GM23248 (cell line): ENCODE results near the gene CD59. TPM values are rescaled to one million over a fixed set of nuclear protein-coding genes. Genes with fewer than 3 reads are reported as not detected.
A peak's percentile ranks its signal among the peaks of the same experiment; 100 is the strongest.

Experiments
- DNase-seq: peaks from one replicate; pipeline ENCODE4 v3.0.0-alpha.2; 2015
- H2AFZ ChIP-seq: fragments of 200-600 bp; sonication (generic); 2 replicates; pipeline ENCODE4 v1.6.1; 2016; ENCODE audit warnings: antibody characterized with exemption
- H3F3A ChIP-seq: fragments of 200-600 bp; sonication (generic); 2 replicates; pipeline ENCODE4 v1.6.1; 2016; ENCODE audit warnings: mild to moderate bottlenecking, antibody characterized with exemption, mixed run types; ENCODE audit not compliant: insufficient read depth
- H3K27ac ChIP-seq: fragments of 200-600 bp; sonication (generic); 2 replicates; pipeline ENCODE4 v1.5.1; 2016; ENCODE audit warnings: mild to moderate bottlenecking
- H3K27me3 ChIP-seq: fragments of 200-600 bp; sonication (generic); replicated peaks from 2 replicates; pipeline ENCODE4 v1.6.1; 2016; ENCODE audit warnings: mild to moderate bottlenecking; ENCODE audit not compliant: insufficient read depth
- H3K36me3 ChIP-seq: fragments of 200-600 bp; sonication (generic); 2 replicates; pipeline ENCODE4 v1.6.1; 2016; ENCODE audit warnings: low read depth, mild to moderate bottlenecking
- H3K4me1 ChIP-seq: fragments of 200-600 bp; sonication (generic); 2 replicates; pipeline ENCODE4 v1.6.1; 2016; ENCODE audit warnings: mild to moderate bottlenecking; ENCODE audit not compliant: insufficient read depth
- H3K4me2 ChIP-seq: fragments of 200-600 bp; sonication (generic); one replicate; pipeline ENCODE4 v1.6.1; 2016; ENCODE audit warnings: mild to moderate bottlenecking; ENCODE audit not compliant: unreplicated experiment
- H3K4me3 ChIP-seq: fragments of 200-600 bp; sonication (generic); 2 replicates; pipeline ENCODE4 v1.5.1; 2016; ENCODE audit warnings: mild to moderate bottlenecking
- H3K79me2 ChIP-seq: fragments of 200-600 bp; sonication (generic); 2 replicates; pipeline ENCODE4 v1.6.1; 2016; ENCODE audit warnings: mild to moderate bottlenecking; ENCODE audit not compliant: insufficient read depth
- H3K9ac ChIP-seq: fragments of 200-600 bp; sonication (generic); 2 replicates; pipeline ENCODE4 v1.6.1; 2016; ENCODE audit warnings: mild to moderate bottlenecking
- H3K9me2 ChIP-seq: fragments of 200-600 bp; sonication (generic); 2 replicates; pipeline ENCODE4 v1.6.1; 2016; ENCODE audit warnings: mixed run types, mild to moderate bottlenecking, moderate library complexity; ENCODE audit not compliant: insufficient read depth
- H3K9me3 ChIP-seq: fragments of 200-600 bp; sonication (generic); one replicate; pipeline ENCODE4 v1.6.1; 2017; ENCODE audit warnings: low read depth
- H4K20me1 ChIP-seq: fragments of 200-600 bp; sonication (generic); 2 replicates; pipeline ENCODE4 v1.6.0; 2016; ENCODE audit not compliant: insufficient read depth
- EZH2 ChIP-seq: fragments of 200-600 bp; sonication (generic); IDR thresholded peaks from 2 replicates; pipeline ENCODE4 v1.6.1; 2018; ENCODE audit warnings: antibody characterized with exemption, mild to moderate bottlenecking; ENCODE audit not compliant: insufficient read depth, poor library complexity, severe bottlenecking
- EZH2phosphoT487 ChIP-seq: fragments of 200-600 bp; sonication (generic); IDR thresholded peaks from 2 replicates; pipeline ENCODE4 v1.6.1; 2018; ENCODE audit warnings: antibody characterized with exemption, moderate library complexity, mild to moderate bottlenecking, low read depth; ENCODE audit not compliant: insufficient read depth
- whole genome bisulfite sequencing, 2 experiments: methylation state at CpG; one replicate each; pipeline ENCODE4 v1.1.6; 2015 to 2017; ENCODE audit warnings: low lambda C conversion rate in 2 of 2, low coverage in 1 of 2; ENCODE audit errors: missing lambda C conversion rate in 2 of 2; 5-methylcytosine and 5-hydroxymethylcytosine counted together
- in situ Hi-C: fragments of 300-500 bp; cut with MboI; formaldehyde crosslinking; loops from 2 replicates; pipeline ENCODE4 v1.15.0; 2020
- polyA plus RNA-seq: library from polyadenylated mRNA; unstranded; fragments of >200 nt; fragmentation: Nextera tagmentation; extraction: Ambion mirVana; gene quantifications from 2 replicates; pipeline ENCODE4 v1.2.1, GENCODE V29; 2016
- total RNA-seq: library from RNA; depleted of rRNA; stranded (reverse); fragments of >200 nt; shearing (Covaris generic); gene quantifications from 2 replicates; pipeline ENCODE4 v1.2.3, GENCODE V29; 2014

Gene CD59
- total and polyA plus RNA-seq, 2 experiments from 2014 or later = 1,314 to 2,015 TPM

DNA sequence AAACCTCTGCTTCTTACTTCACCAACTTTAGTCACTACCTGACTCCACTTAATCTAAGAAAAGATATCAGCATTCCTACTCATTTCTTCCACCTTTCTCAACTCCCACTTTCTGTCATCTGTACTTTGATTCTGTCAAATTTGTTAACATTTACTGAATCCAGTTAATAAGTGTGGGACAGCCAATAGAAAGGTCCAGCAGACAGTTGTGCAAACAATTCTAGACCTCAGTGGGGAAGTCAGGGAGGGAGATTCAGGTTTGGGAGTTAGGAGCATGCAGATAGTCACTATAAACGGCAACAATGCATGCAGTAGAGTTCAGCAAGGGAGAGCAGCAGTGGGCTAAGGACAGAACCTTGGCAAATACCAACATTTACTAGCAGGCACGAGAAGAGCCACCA, 34.0 kb upstream of the CD59 start:
- no peaks in the 10 kb centered on the region; the same call in 1 of the 2 replicates for H4K20me1 ChIP-seq
- H2AFZ ChIP-seq = no peak overlapping the region
- H3K4me2 ChIP-seq = no peak overlapping the region
- DNase-seq = no peak
- H3K79me2 ChIP-seq = peaks cover 43% of the 10 kb centered on the region
- in situ Hi-C loops = no loop called here
- H3K27ac ChIP-seq = no peak overlapping the region
- H3K36me3 ChIP-seq = peaks cover 24% of the 10 kb centered on the region
- H3K9me3 ChIP-seq = no peaks in the 10 kb centered on the region
- no peaks in the 10 kb centered on the region for H3K9me2 ChIP-seq
- H3K4me3 ChIP-seq = no peak overlapping the region
- TF ChIP-seq EZH2 (no peak), EZH2phosphoT487 (no peak)
- 75 to 78% methylated on average over 2 of the region's 2 CpGs for WGBS, 2 experiments
- H3K4me1 ChIP-seq = 0 out of 2 replicates have a peak, but pooled peaks cover 8% of the 10 kb centered on the region
- no peaks in the 10 kb centered on the region for H3F3A ChIP-seq
- H3K27me3 ChIP-seq = no peaks in the 10 kb centered on the region
- no peak overlapping the region for H3K9ac ChIP-seq

DNA sequence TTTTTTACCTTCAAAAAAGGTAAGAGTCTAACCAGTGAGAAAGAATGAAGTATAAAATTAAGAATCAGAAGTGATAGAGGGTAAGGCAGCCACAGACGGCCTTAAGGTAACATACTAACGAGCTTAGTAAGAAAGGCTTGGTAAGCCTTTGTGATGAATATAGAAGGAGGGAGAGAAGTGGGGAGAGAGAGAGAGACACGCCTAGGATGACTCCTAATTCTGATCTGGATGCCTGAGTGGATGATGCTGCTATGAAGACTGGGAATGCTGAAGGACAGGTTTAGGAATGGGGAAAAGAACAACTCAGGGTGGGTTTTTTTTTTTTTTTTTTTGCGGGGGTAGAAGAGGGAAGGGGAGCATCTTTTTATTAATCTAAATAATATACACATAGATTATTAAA, 33.3 kb upstream of the CD59 start:
- Histone ChIP-seq H3K4me2 (no peak overlapping the region), H4K20me1 (no peaks in the 10 kb centered on the region; the same call in 1 of the 2 replicates), H3K27me3 (no peaks in the 10 kb centered on the region), H3K9ac (no peak overlapping the region), H3K4me1 (0 out of 2 replicates have a peak, but pooled peaks cover 4% of the 10 kb centered on the region), H3K27ac (no peak overlapping the region), H3K9me3 (no peaks in the 10 kb centered on the region), H3K36me3 (peaks cover 30% of the 10 kb centered on the region), H3K4me3 (no peak overlapping the region), H3F3A (no peaks in the 10 kb centered on the region), H2AFZ (no peak overlapping the region), H3K79me2 (peaks cover 43% of the 10 kb centered on the region), H3K9me2 (no peaks in the 10 kb centered on the region)
- 73 to 79% methylated on average over 4 of the region's 4 CpGs for WGBS, 2 experiments
- peak; percentile 23 for DNase-seq
- TF ChIP-seq EZH2phosphoT487 = no peak
- TF ChIP-seq EZH2 = no peak
- in situ Hi-C loops = no loop called here

DNA sequence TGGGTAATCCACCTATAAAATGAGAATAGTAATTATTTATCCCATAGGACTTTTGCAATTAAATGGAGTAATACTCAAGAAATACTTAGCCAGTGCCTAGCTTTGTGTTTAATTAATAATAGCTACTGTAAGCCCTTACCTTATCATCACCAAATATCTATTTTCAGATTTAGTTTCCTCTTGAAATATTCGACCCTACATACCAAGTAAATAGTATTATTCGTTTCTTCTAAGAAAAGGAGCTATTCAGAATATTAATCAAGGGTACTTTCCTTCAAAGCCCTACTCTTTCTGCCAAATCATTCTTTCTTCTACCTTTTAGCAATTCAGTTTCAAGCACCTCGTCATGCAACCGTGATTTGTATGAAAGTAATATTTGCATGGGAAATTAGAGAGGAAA, 31.4 kb upstream of the CD59 start:
- H3K9me2 ChIP-seq = no peaks in the 10 kb centered on the region
- no peak for DNase-seq
- H3F3A ChIP-seq = no peaks in the 10 kb centered on the region
- TF ChIP-seq EZH2phosphoT487 = no peak
- no peak for TF ChIP-seq EZH2
- H3K9me3 ChIP-seq = no peaks in the 10 kb centered on the region
- no peak overlapping the region for H3K9ac ChIP-seq
- H3K79me2 ChIP-seq = peaks cover 33% of the 10 kb centered on the region
- WGBS, 2 experiments = 95 to 97% methylated on average over 4 of the region's 4 CpGs
- H3K36me3 ChIP-seq = peaks cover 47% of the 10 kb centered on the region
- H3K27ac ChIP-seq = no peak overlapping the region
- H3K4me2 ChIP-seq = no peak overlapping the region
- no peaks in the 10 kb centered on the region for H3K4me1 ChIP-seq
- no peak overlapping the region for H2AFZ ChIP-seq
- H4K20me1 ChIP-seq = no peaks in the 10 kb centered on the region; the same call in 1 of the 2 replicates
- H3K4me3 ChIP-seq = no peak overlapping the region
- H3K27me3 ChIP-seq = no peaks in the 10 kb centered on the region
- in situ Hi-C loops = no loop called here

DNA sequence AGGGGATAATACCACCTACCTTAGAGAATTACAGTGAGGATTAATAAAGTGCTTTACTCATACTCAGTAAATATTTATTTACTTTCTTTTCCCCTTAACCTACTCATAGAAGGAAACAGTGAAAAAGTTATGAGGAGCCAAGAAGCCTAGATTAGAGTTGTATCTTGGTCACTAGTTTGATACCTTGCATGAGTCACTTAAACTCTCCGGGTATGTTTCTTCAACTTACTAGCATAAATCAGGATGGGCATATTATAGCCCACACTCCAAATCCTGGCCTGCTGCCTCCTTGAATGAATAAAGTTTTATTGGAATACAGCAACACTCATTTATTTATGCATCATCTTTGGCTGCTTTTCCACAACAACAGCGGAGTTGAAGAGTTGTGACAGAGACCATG, 29.9 kb upstream of the CD59 start:
- Histone ChIP-seq H3K4me2 (no peak overlapping the region), H3K9me2 (no peaks in the 10 kb centered on the region), H3K9ac (no peak overlapping the region), H3F3A (no peaks in the 10 kb centered on the region), H3K4me1 (no peaks in the 10 kb centered on the region), H3K27me3 (no peaks in the 10 kb centered on the region), H4K20me1 (no peaks in the 10 kb centered on the region), H3K4me3 (no peak overlapping the region), H3K79me2 (peaks cover 17% of the 10 kb centered on the region; the same call in 1 of the 2 replicates), H3K9me3 (no peaks in the 10 kb centered on the region), H3K36me3 (peaks cover 49% of the 10 kb centered on the region), H3K27ac (no peak overlapping the region), H2AFZ (no peak overlapping the region)
- in situ Hi-C loops = no loop called here
- TF ChIP-seq EZH2 (no peak), EZH2phosphoT487 (no peak)
- WGBS, 2 experiments = 91 to 96% methylated on average over 2 of the region's 2 CpGs
- DNase-seq = no peak

DNA sequence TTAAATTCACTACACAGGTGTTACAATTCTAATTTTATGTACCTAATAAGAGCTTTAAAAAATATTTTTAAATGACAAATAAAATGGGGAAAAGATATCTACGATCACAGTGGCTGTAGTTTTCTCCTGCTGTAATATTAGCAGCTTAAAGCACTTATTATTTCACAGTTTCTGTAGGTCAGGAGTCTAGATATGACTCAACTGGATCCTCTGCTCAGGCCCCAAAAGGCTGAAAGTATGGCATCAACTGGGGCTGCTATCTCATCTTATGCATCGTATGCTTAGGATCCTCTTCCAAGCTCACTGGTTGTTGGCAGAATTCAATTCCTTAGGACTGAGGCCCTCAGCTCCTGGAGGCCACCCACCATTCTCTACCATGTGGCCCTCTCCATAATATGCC, 25.2 kb upstream of the CD59 start:
- Histone ChIP-seq H3K79me2 (0 out of 2 replicates have a peak, but pooled peaks cover 5% of the 10 kb centered on the region), H3K36me3 (peaks cover 46% of the 10 kb centered on the region), H3K4me1 (no peaks in the 10 kb centered on the region), H3K9me2 (no peaks in the 10 kb centered on the region), H3K9me3 (no peaks in the 10 kb centered on the region), H3K4me2 (no peak overlapping the region), H4K20me1 (no peaks in the 10 kb centered on the region), H3K4me3 (no peak overlapping the region), H3K27me3 (no peaks in the 10 kb centered on the region), H2AFZ (no peak overlapping the region), H3K27ac (no peak overlapping the region), H3K9ac (no peak overlapping the region), H3F3A (no peaks in the 10 kb centered on the region)
- no peak for DNase-seq
- TF ChIP-seq EZH2phosphoT487 = no peak
- TF ChIP-seq EZH2 = no peak
- 94 to 96% methylated on average over 2 of the region's 2 CpGs for WGBS, 2 experiments
- in situ Hi-C loops = no loop called here
